Transverse colon (tissue), 3 donors: ENCODE data around the gene PPP6R2.

Experiments
- CTCF ChIP-seq, 5 experiments: fragments of 200-600 bp in 3 of 5; fragments of 450-650 bp in 2 of 5; sonication (generic) in 3 of 5; IDR thresholded peaks; 1 replicate in 2 of 5; 2 replicates in 3 of 5; pipeline ENCODE4 v1.5.1; 2016 to 2017; ENCODE audit warnings: antibody characterized with exemption in 5 of 5, inconsistent platforms in 3 of 5, mild to moderate bottlenecking in 2 of 5, moderate library complexity in 1 of 5
- POLR2A ChIP-seq: fragments of 450-650 bp; IDR thresholded peaks from one replicate; pipeline ENCODE4 v1.6.1; 2016; ENCODE audit warnings: antibody characterized with exemption, mild to moderate bottlenecking, moderate library complexity

GRCh38 chr22:50308597-50308935, 34.6 kb upstream of the PPP6R2 start:
- peak; percentile 32 for TF ChIP-seq POLR2A
- no peak for TF ChIP-seq CTCF (IDR thresholded peaks at IDR 0.05)
